AG09309 (cell line): Measurements from ENCODE around the gene ROMO1.
A peak's percentile ranks its signal among the peaks of the same experiment; 100 is the strongest.
"Not testable (repeated sequence)": the region's sequence is repeated elsewhere in the genome, so short reads cannot be mapped to it uniquely, and the experiment has no call there.

Source experiments
- DNase-seq: peaks from one replicate; pipeline ENCODE4 v3.0.0-alpha.2; 2010; ENCODE audit warnings: low read depth
- H3K4me3 ChIP-seq: 2 replicates; pipeline ENCODE4 v1.5.1; 2011; ENCODE audit warnings: mild to moderate bottlenecking, low read depth, low read length, moderate library complexity; ENCODE audit not compliant: control insufficient read depth
- CTCF ChIP-seq: IDR thresholded peaks from 2 replicates; pipeline ENCODE4 v1.5.1; 2011; ENCODE audit warnings: mild to moderate bottlenecking, low read depth, low read length, inconsistent platforms; ENCODE audit not compliant: insufficient read depth, control insufficient read depth; ENCODE audit errors: missing control alignments

The ROMO1 gene

GRCh38 chr20:35738410-35739179 is 39.4 kb downstream of the ROMO1 start:
- H3K4me3 ChIP-seq: no peak overlapping the region
- DNase-seq: no peak
- no peak for TF ChIP-seq CTCF

- peak overlapping the region; percentile 18 for H3K4me3 ChIP-seq
- DNase-seq: peak; percentile 23
- peak; percentile 25 for TF ChIP-seq CTCF
Observed at GRCh38 chr20:35739294-35740163, 40.3 kb downstream of the ROMO1 start.

- peak within 1 kb of the TSS; percentile 75 for H3K4me3 ChIP-seq
- peak; percentile 100 for DNase-seq
- peak; percentile 46 for TF ChIP-seq CTCF
Observed at GRCh38 chr20:35741892-35742740, 42.9 kb downstream of the ROMO1 start, which contains the start of gene RBM39. RBM39 (minus strand) TSS chr20:35742260; CDS start chr20:35740874, 1,386 bp downstream.

- H3K4me3 ChIP-seq: peak overlapping the region; percentile 65
- DNase-seq: no peak
- no peak for TF ChIP-seq CTCF
Observed at GRCh38 chr20:35742741-35743523, 43.7 kb downstream of the ROMO1 start.

- no peak for TF ChIP-seq CTCF
- H3K4me3 ChIP-seq: no peak overlapping the region
- no peak for DNase-seq
Observed at GRCh38 chr20:35743693-35744491, 44.7 kb downstream of the ROMO1 start.

- not testable (repeated sequence) for H3K4me3 ChIP-seq, DNase-seq
Observed at GRCh38 chr20:35744492-35744841, 45.3 kb downstream of the ROMO1 start.
